Natural killer cell (primary cell): Measurements from ENCODE around the gene OR4N2. TPM values are rescaled to one million over a fixed set of nuclear protein-coding genes. Genes with fewer than 3 reads are reported as not detected.
"Not testable (repeated sequence)": the region's sequence is repeated elsewhere in the genome, so short reads cannot be mapped to it uniquely, and the experiment has no call there.

Experiments
- ATAC-seq, 3 donors: fragments of 150-1000 bp in 2 of 3; fragments of 200-7000 bp in 1 of 3; cut with Tn5 transposase; 1 replicate in 1 of 3; 2 replicates in 2 of 3; pipeline ENCODE4 v1.10.0; 2021; ENCODE audit warnings: mild to moderate bottlenecking in 2 of 3, moderate library complexity in 2 of 3
- DNase-seq, 2 donors: peaks; one replicate each; pipeline versions ENCODE4 v3.0.0 to v3.0.0-alpha.2; 2013 to 2021; ENCODE audit warnings: mixed read lengths in 1 of 2
- H3K27ac ChIP-seq: one replicate; pipeline ENCODE4 v1.5.1; 2013; ENCODE audit warnings: mild to moderate bottlenecking, low read length
- H3K27me3 ChIP-seq: one replicate; pipeline ENCODE4 v1.6.1; 2013; ENCODE audit warnings: low read length; ENCODE audit not compliant: control insufficient read depth, insufficient read depth
- H3K36me3 ChIP-seq: one replicate; pipeline ENCODE4 v1.6.1; 2013; ENCODE audit warnings: low read length; ENCODE audit not compliant: control insufficient read depth, insufficient read depth
- H3K4me1 ChIP-seq: one replicate; pipeline ENCODE4 v1.6.1; 2013; ENCODE audit warnings: low read length; ENCODE audit not compliant: control insufficient read depth, insufficient read depth
- H3K4me3 ChIP-seq: one replicate; pipeline ENCODE4 v1.5.1; 2013; ENCODE audit warnings: low read length
- H3K9me3 ChIP-seq: one replicate; pipeline ENCODE4 v1.6.1; 2013; ENCODE audit warnings: low read length; ENCODE audit not compliant: control insufficient read depth, insufficient read depth
- H3K27ac Mint-ChIP-seq, 2 donors: one replicate each; pipeline ENCODE4 v1.8.0; 2022; ENCODE audit warnings: mild to moderate bottlenecking in 2 of 2, mixed read lengths in 2 of 2, moderate library complexity in 1 of 2
- H3K27me3 Mint-ChIP-seq, 2 donors: one replicate each; pipeline ENCODE4 v1.8.0; 2022; ENCODE audit warnings: low read depth in 2 of 2, mixed read lengths in 2 of 2
- H3K36me3 Mint-ChIP-seq: one replicate; pipeline ENCODE4 v1.8.0; 2022; ENCODE audit warnings: mixed read lengths
- H3K4me1 Mint-ChIP-seq, 2 donors: one replicate each; pipeline ENCODE4 v1.8.0; 2022; ENCODE audit warnings: mixed read lengths in 2 of 2
- H3K4me3 Mint-ChIP-seq: one replicate; pipeline ENCODE4 v1.8.0; 2022; ENCODE audit warnings: mild to moderate bottlenecking, moderate library complexity, mixed read lengths
- H3K9me3 Mint-ChIP-seq, 2 donors: one replicate each; pipeline ENCODE4 v1.8.0; 2022; ENCODE audit warnings: mixed read lengths in 2 of 2
- WGBS: methylation state at CpG from one replicate; pipeline ENCODE4 v1.1.7; 2013; ENCODE audit warnings: missing lambda C conversion rate; ENCODE audit not compliant: insufficient coverage; 5-methylcytosine and 5-hydroxymethylcytosine counted together
- intact Hi-C: fragments of 100-400 bp; cut with micrococcal nuclease; formaldehyde crosslinking; loops from one replicate; pipeline ENCODE4 v1.14.2; 2022
- total RNA-seq, 4 donors: library from RNA; stranded (reverse); fragments of 120-200 nt in 1 of 4; gene quantifications; one replicate each; pipeline versions ENCODE4 v1.2.3 to v1.2.4, GENCODE V29; 2013 to 2022
- TF ChIP-seq, protein P1 (sequence below): fragments of 200-600 bp; IDR thresholded peaks from one replicate; pipeline ENCODE4 v1.8.0; 2022; ENCODE audit warnings: antibody characterized with exemption

The OR4N2 gene, protein sequence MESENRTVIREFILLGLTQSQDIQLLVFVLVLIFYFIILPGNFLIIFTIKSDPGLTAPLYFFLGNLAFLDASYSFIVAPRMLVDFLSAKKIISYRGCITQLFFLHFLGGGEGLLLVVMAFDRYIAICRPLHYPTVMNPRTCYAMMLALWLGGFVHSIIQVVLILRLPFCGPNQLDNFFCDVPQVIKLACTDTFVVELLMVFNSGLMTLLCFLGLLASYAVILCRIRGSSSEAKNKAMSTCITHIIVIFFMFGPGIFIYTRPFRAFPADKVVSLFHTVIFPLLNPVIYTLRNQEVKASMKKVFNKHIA
- total RNA-seq: not detected
- not detected for total RNA-seq (2013)

DNA sequence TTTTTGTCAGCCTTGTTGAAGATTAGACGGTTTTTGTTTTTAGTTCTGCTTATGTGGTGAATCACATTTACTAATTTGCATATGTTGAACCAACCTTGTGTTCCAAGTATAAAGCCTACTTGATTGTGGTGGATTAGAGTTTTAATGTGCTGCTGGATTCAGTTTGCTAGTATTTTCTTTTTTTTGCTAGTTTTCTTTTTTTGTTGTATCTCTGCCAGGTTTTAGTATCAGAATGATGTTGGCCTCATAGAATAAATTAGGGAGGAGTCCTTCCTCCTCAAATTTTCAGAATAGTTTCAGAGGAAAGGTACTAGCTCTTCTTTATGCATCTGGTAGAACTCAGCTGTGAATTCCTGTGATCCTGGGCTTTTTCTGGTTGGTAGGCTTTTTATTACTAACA lies at the start of gene OR4N2:
Gene OR4N2, plus strand, starts transcription at position 301 of the 400 bp plus-strand sequence. CDS start 23,679 bp downstream, outside the sequence.
- DNase-seq, H3K27me3 Mint-ChIP-seq, H3K27ac ChIP-seq, ATAC-seq, H3K36me3 Mint-ChIP-seq, H3K27me3 ChIP-seq, H3K27ac Mint-ChIP-seq, H3K4me3 ChIP-seq, intact Hi-C loops, H3K36me3 ChIP-seq, H3K4me1 ChIP-seq, H3K9me3 Mint-ChIP-seq, H3K4me1 Mint-ChIP-seq, H3K4me3 Mint-ChIP-seq: not testable (repeated sequence)
- H3K9me3 ChIP-seq: peaks cover 14% of the 10 kb centered on the region
- no CpG with 5 or more reads among the region's 1 CpG for WGBS

DNA sequence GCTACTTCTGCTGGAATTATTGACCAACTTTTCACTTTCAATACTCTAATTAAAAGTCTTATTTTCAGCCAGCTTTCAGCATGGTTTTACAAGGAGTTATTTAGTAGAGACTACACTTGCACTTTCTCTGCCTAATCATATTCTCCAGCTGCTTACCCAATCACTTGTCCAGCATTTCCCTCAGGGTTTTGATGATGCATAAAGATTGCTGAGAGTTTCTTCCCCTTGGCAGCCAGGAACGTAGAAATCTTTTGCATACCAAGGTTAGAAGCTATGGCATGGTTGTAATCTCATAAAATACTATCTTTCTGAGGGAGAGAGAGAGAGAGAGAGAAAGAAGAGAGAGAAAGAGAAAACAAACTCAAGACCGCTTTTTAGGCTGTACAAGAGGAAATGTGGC lies 49.4 kb upstream of the OR4N2 start:
- WGBS: 10% methylated on average over 2 of the region's 2 CpGs
- intact Hi-C loops: no loop called here
- Histone ChIP-seq H3K4me3 (no peak overlapping the region), H3K4me1 (no peaks in the 10 kb centered on the region), H3K9me3 (no peaks in the 10 kb centered on the region), H3K36me3 (no peaks in the 10 kb centered on the region), H3K27ac (no peak overlapping the region), H3K27me3 (no peaks in the 10 kb centered on the region)
- H3K36me3 Mint-ChIP-seq: no peaks in the 10 kb centered on the region
- no peaks in the 10 kb centered on the region for H3K4me1 Mint-ChIP-seq
- TF ChIP-seq, protein P1, sequence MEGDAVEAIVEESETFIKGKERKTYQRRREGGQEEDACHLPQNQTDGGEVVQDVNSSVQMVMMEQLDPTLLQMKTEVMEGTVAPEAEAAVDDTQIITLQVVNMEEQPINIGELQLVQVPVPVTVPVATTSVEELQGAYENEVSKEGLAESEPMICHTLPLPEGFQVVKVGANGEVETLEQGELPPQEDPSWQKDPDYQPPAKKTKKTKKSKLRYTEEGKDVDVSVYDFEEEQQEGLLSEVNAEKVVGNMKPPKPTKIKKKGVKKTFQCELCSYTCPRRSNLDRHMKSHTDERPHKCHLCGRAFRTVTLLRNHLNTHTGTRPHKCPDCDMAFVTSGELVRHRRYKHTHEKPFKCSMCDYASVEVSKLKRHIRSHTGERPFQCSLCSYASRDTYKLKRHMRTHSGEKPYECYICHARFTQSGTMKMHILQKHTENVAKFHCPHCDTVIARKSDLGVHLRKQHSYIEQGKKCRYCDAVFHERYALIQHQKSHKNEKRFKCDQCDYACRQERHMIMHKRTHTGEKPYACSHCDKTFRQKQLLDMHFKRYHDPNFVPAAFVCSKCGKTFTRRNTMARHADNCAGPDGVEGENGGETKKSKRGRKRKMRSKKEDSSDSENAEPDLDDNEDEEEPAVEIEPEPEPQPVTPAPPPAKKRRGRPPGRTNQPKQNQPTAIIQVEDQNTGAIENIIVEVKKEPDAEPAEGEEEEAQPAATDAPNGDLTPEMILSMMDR: no peak
- peaks cover 5 to 8% of the 10 kb centered on the region in 2 donors for H3K9me3 Mint-ChIP-seq
- no peak overlapping the region for H3K27ac Mint-ChIP-seq
- ATAC-seq: no peak
- H3K4me3 Mint-ChIP-seq: no peak overlapping the region
- H3K27me3 Mint-ChIP-seq: no peaks in the 10 kb centered on the region
- no peak for DNase-seq

DNA sequence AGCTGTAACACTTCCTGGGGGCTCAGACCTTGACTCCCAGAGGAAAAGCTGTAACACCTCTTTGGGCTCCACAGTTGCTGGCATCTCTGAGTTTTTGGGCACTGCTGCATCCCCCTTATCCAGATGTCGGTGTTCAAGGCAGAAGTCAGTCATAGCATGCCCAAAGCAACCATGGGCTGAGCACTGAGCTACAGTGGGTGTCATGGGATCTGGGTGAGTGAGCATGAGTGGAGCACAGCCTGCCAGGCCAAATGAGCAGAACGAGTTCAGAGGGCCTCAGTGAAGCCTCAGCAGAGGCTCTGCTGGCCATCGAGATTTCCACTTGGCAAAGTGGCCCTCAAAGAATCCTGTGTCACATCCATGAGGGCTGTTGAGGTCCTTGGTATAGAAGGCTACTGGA lies 32.1 kb upstream of the OR4N2 start:
- Mint-ChIP-seq H3K9me3 (peaks cover 14 to 15% of the 10 kb centered on the region in 2 donors), H3K36me3 (peaks cover 28% of the 10 kb centered on the region)
- H3K9me3 ChIP-seq, H3K36me3 ChIP-seq, H3K4me3 ChIP-seq, DNase-seq, intact Hi-C loops, H3K4me1 Mint-ChIP-seq, H3K27ac ChIP-seq, H3K27ac Mint-ChIP-seq, H3K27me3 Mint-ChIP-seq, H3K4me3 Mint-ChIP-seq, H3K4me1 ChIP-seq, ATAC-seq, H3K27me3 ChIP-seq: not testable (repeated sequence)
- 55% methylated on average over 3 of the region's 3 CpGs for WGBS

DNA sequence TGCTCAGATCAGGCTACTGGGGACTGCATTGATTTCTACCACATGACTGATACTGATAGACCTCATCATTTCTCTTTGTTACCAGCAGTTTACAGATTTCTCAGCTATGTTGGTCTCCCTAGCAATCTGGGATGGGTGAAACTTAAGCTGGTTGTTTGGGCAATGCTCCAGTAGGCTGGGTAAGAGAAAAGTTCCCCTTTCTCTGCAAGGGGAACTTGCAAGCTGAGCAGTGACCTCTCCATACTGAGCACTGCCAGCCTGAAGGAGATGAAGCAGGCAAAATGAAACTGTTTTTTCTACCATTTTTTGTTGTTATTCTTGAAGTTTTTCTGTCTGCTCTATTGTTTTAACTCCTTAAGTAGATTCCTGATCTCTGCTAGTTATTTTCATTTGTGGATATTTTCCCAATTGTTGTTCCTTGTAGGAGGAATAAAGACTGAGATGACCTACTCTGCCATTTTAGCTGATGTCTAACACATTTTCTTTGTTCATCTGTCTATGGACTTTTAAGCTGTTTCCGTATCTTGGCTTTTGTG lies 31.6 kb upstream of the OR4N2 start:
- H3K36me3 Mint-ChIP-seq: peaks cover 28% of the 10 kb centered on the region
- H3K27ac ChIP-seq: no peak overlapping the region

DNA sequence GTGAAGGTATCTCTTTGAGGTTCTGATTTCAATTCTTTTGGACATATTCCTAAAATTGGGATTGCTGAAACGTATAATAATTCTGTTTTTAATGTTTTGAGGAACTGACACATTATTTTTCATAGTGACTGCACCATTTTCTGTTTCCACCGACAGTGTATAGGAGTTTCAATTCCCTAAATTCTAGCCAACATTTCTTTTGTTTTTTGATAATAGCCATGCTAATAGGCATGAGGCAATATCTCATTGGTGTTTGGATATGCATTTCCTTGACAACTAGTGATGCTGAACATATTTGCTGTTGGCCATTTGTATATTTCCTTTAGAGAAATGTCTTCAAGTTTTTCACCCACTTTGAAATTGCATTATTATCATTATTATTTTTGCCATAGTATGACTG lies 31.1 kb upstream of the OR4N2 start:
- H3K27me3 ChIP-seq, H3K4me3 Mint-ChIP-seq, H3K27ac Mint-ChIP-seq, H3K4me1 ChIP-seq, intact Hi-C loops, H3K4me1 Mint-ChIP-seq, DNase-seq, ATAC-seq, H3K27ac ChIP-seq, H3K9me3 ChIP-seq, H3K36me3 ChIP-seq, H3K4me3 ChIP-seq, H3K27me3 Mint-ChIP-seq: not testable (repeated sequence)
- Mint-ChIP-seq H3K36me3 (peaks cover 25% of the 10 kb centered on the region), H3K9me3 (peaks cover 14 to 15% of the 10 kb centered on the region in 2 donors)
- 0% methylated on average over 1 of the region's 2 CpGs for WGBS

More for the DNA sequence above, 31.6 kb upstream of the OR4N2 start:
- no peak overlapping the region for H3K27ac Mint-ChIP-seq
- intact Hi-C loops: no loop called here
- Histone ChIP-seq H3K9me3 (peaks cover 5% of the 10 kb centered on the region), H3K4me1 (no peaks in the 10 kb centered on the region), H3K4me3 (no peak overlapping the region), H3K27me3 (no peaks in the 10 kb centered on the region), H3K36me3 (no peaks in the 10 kb centered on the region)
- no peaks in the 10 kb centered on the region for H3K4me1 Mint-ChIP-seq
- H3K9me3 Mint-ChIP-seq: peaks cover 14 to 15% of the 10 kb centered on the region in 2 donors
- no peaks in the 10 kb centered on the region for H3K27me3 Mint-ChIP-seq
- DNase-seq (no peak), ATAC-seq (no peak)
- no peak overlapping the region for H3K4me3 Mint-ChIP-seq
- 88% methylated on average over 1 of the region's 1 CpG for WGBS
- TF ChIP-seq, protein P1: no peak

DNA sequence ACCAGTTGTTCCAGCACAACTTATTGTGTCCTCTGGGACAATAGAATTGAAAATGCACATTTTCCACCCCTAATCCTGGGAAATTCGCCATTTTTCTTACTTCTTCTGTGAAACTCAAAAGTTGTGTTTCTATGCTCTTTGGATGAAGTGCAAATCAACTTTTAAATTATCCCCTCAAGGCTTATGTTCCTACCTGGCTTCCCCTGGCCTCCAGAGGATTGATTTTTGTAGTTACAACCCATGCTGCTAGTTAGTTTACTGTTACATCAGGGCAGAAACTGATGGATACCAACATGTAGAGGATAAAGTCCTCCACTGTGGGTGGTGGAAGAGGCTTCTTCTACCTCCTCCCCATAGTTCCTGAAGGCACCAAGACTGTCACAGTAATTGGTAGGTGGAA lies 30.4 kb upstream of the OR4N2 start, which contains the start of gene OR4M1:
Gene OR4M1, plus strand, starts transcription at position 301 of the 400 bp plus-strand sequence. CDS start 6,819 bp downstream, outside the sequence.
- H3K4me3 Mint-ChIP-seq, H3K27me3 Mint-ChIP-seq, DNase-seq, H3K27me3 ChIP-seq, H3K4me1 ChIP-seq, H3K27ac Mint-ChIP-seq, ATAC-seq, H3K36me3 ChIP-seq, H3K9me3 ChIP-seq, intact Hi-C loops, H3K4me1 Mint-ChIP-seq, H3K4me3 ChIP-seq, H3K27ac ChIP-seq: not testable (repeated sequence)
- Mint-ChIP-seq H3K36me3 (peaks cover 20% of the 10 kb centered on the region), H3K9me3 (peaks cover 13 to 14% of the 10 kb centered on the region in 2 donors)
- 7% methylated on average over 1 of the region's 1 CpG for WGBS
